Panc1 (cell line): ENCODE results near the gene TLR1. TPM values are rescaled to one million over a fixed set of nuclear protein-coding genes. Genes with fewer than 3 reads are reported as not detected.

ENCODE experiments used
- ATAC-seq: fragments of 200-7000 bp; cut with Tn5 transposase; 2 replicates; pipeline ENCODE4 v1.9.1; 2020; ENCODE audit warnings: mild to moderate bottlenecking, moderate library complexity
- BruUV-seq: library from RNA; stranded (reverse); fragments of 400-500 nt; replicated peaks from 2 replicates; lab custom pipeline; 2021; lab: Mats Ljungman, UMichigan
- CTCF ChIA-PET: fragments of 300-600 bp; sonication (Branson Sonifier 250); formaldehyde crosslinking; loops from one replicate; lab custom pipeline; 2022; ENCODE audit warnings: antibody characterized with exemption; lab: Charles Lee
- POLR2A ChIA-PET: fragments of 300-600 bp; sonication (Branson Sonifier 250); formaldehyde crosslinking; loops from one replicate; lab custom pipeline; 2022; ENCODE audit warnings: antibody characterized with exemption; lab: Charles Lee
- DNase-seq: peaks from one replicate; pipeline ENCODE4 v3.0.0-alpha.2; 2010; ENCODE audit warnings: low read depth, low spot score
- H3K27ac ChIP-seq: 2 replicates; pipeline ENCODE4 v1.5.1; 2011; ENCODE audit warnings: mild to moderate bottlenecking, low read length, inconsistent platforms
- H3K27me3 ChIP-seq: fragments of 200-500 bp; sonication (Bioruptor generic); 2 replicates; pipeline ENCODE4 v1.6.0; 2014; ENCODE audit warnings: low read length, inconsistent platforms; ENCODE audit not compliant: control insufficient read depth, insufficient read depth
- H3K36me3 ChIP-seq: fragments of 200-500 bp; sonication (Bioruptor generic); 2 replicates; pipeline ENCODE4 v1.5.1; 2014; ENCODE audit warnings: inconsistent platforms, mild to moderate bottlenecking, low read length, moderate library complexity; ENCODE audit not compliant: control insufficient read depth, insufficient read depth
- H3K4me1 ChIP-seq: 2 replicates; pipeline ENCODE4 v1.5.1; 2011; ENCODE audit warnings: inconsistent platforms, mild to moderate bottlenecking, low read length, moderate library complexity; ENCODE audit not compliant: control insufficient read depth, insufficient read depth
- H3K4me3 ChIP-seq, 2 experiments: 2 replicates each; pipeline ENCODE4 v1.5.1; 2011 to 2012; ENCODE audit warnings: low read depth in 2 of 2, low read length in 2 of 2, mild to moderate bottlenecking in 2 of 2, inconsistent platforms in 1 of 2, moderate library complexity in 1 of 2
- H3K9me3 ChIP-seq: fragments of 200-500 bp; sonication (Bioruptor generic); 2 replicates; pipeline ENCODE4 v1.5.1; 2014; ENCODE audit warnings: low read depth, mild to moderate bottlenecking, inconsistent platforms, low read length, moderate library complexity; ENCODE audit not compliant: control insufficient read depth, insufficient read depth
- CTCF ChIP-seq: fragments of 450-650 bp; IDR thresholded peaks from 2 replicates; pipeline ENCODE4 v1.5.1; 2017; ENCODE audit warnings: mild to moderate bottlenecking
- POLR2AphosphoS5 ChIP-seq: IDR thresholded peaks from 2 replicates; pipeline ENCODE4 v1.6.1; 2012; ENCODE audit warnings: mild to moderate bottlenecking, low read depth, low read length, moderate library complexity
- REST ChIP-seq, 2 experiments: IDR thresholded peaks; 2 replicates each; pipeline ENCODE4 v1.6.1; 2011 to 2012; ENCODE audit warnings: low read depth in 2 of 2, control low read depth in 1 of 2, low read length in 1 of 2, mild to moderate bottlenecking in 1 of 2, moderate library complexity in 1 of 2; ENCODE audit not compliant: insufficient read depth in 1 of 2
- SIN3A ChIP-seq: IDR thresholded peaks from 2 replicates; pipeline ENCODE4 v1.6.1; 2012; ENCODE audit warnings: low read depth, mild to moderate bottlenecking, low read length, moderate library complexity, borderline replicate concordance; ENCODE audit not compliant: insufficient read depth
- TCF7L2 ChIP-seq: IDR thresholded peaks from 2 replicates; pipeline ENCODE4 v1.6.1; 2011; ENCODE audit warnings: mild to moderate bottlenecking, low read depth, low read length, inconsistent platforms
- in situ Hi-C: cut with HindIII; loops from 2 replicates; pipeline ENCODE4 v1.10.0; 2016; ENCODE audit warnings: low sequenced_read_pairs, low pct_unique_long_range_greater_than_20kb
- intact Hi-C: fragments of 100-400 bp; cut with micrococcal nuclease; formaldehyde crosslinking; loops from one replicate; pipeline ENCODE4 v1.10.0; 2022; ENCODE audit not compliant: unreplicated experiment
- total RNA-seq: library from RNA; stranded (reverse); gene quantifications from one replicate; pipeline ENCODE4 v1.2.1, GENCODE V29; 2021; ENCODE audit not compliant: unreplicated experiment

The TLR1 gene
- total RNA-seq, 1 experiment from 2014 or later = 0.41 TPM

- ATAC-seq (no peak; the same call in 1 of the 2 replicates), DNase-seq (no peak)
- ChIA-PET POLR2A (no interaction called here), CTCF (no interaction called here)
- Histone ChIP-seq H3K27me3 (no peaks in the 10 kb centered on the region), H3K4me1 (no peaks in the 10 kb centered on the region), H3K9me3 (no peaks in the 10 kb centered on the region), H3K4me3 (no peak overlapping the region), H3K36me3 (no peaks in the 10 kb centered on the region), H3K27ac (no peak overlapping the region)
- BruUV-seq = no TSS peak
- TF ChIP-seq CTCF = peak; percentile 56
- no peak for TF ChIP-seq POLR2AphosphoS5
- intact Hi-C loops = loop anchor here (10.0 kb wide), 1 partner anchor 387 kb away; no protein-coding TSS in a partner anchor
- in situ Hi-C loops = no loop called here
These were observed 46.5 kb downstream of the TLR1 start for GRCh38 chr4:38757945-38758600.

DNA sequence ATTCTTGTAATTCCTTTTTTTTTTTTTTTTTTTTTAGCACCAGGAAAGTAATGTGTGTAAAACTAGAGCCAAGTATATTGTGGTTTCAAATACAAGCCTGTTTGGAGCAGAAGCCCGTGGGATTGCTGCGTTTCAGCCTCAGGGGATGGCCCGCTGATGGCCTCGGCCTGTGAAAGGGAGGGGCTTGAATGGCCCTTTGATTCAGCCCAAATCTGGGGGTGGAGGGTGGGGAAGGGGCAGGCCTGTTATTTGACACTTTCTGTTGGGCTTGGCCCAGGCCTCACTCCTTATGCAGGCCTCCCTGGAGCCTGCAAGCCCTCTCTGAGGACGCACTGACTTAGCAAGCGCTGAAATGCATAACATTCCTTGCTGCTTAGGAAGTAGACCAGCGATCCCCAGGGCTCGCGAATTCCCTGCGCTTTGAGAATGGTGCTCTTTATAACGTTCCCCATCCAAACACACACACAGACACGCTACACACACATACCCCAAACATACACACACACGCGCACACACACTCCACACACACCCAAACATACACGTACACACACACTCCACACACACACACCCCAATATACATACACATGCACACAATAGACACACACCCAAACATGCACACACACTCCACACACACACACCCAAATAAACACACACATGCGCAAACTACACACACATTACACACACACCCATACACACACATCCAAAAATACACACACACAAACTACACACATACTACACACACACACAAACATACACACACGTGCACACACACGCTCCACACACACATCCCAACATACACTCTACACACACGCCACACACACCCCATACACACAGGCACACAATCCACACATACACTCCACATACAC, 51.4 kb downstream of the TLR1 start:
- H3K27ac ChIP-seq = no peak overlapping the region
- POLR2A ChIA-PET = no interaction called here
- H3K4me3 ChIP-seq = no peak overlapping the region
- BruUV-seq = no TSS peak
- DNase-seq = no peak
- in situ Hi-C loops (no loop called here), intact Hi-C loops (loop anchor here (10.0 kb wide), 1 partner anchor 392 kb away; no protein-coding TSS in a partner anchor)
- peaks cover 4% of the 10 kb centered on the region; the same call in 1 of the 2 replicates for H3K4me1 ChIP-seq
- no peaks in the 10 kb centered on the region for H3K27me3 ChIP-seq
- ATAC-seq = peak; percentile 95
- TF ChIP-seq CTCF = no peak
- no peak for TF ChIP-seq TCF7L2
- TF ChIP-seq REST (IDR thresholded peaks at IDR 0.05; ENCODE audit: insufficient read depth in 1 of 2, low read depth in 2 of 2, low read length in 1 of 2) = no peak
- no peak for TF ChIP-seq SIN3A
- TF ChIP-seq POLR2AphosphoS5 = no peak
- H3K36me3 ChIP-seq = no peaks in the 10 kb centered on the region
- H3K9me3 ChIP-seq = no peaks in the 10 kb centered on the region
- CTCF ChIA-PET = no interaction called here
